Left ventricle myocardium inferior (tissue), 1 donor: ENCODE results near the gene ZBTB40. TPM values are rescaled to one million over a fixed set of nuclear protein-coding genes. Genes with fewer than 3 reads are reported as not detected.
A peak's percentile ranks its signal among the peaks of the same experiment; 100 is the strongest.

ENCODE experiments used
- DNase-seq: peaks from one replicate; pipeline ENCODE4 v3.0.0-alpha.2; 2020
- H3K27ac ChIP-seq: fragments of 200-600 bp; replicated peaks from 2 replicates; pipeline ENCODE4 v1.8.0; 2021
- H3K27me3 ChIP-seq: fragments of 200-600 bp; 2 replicates; pipeline ENCODE4 v1.8.0; 2021; ENCODE audit warnings: low read depth
- H3K36me3 ChIP-seq: fragments of 200-600 bp; 2 replicates; pipeline ENCODE4 v1.8.0; 2021
- H3K4me1 ChIP-seq: fragments of 200-600 bp; 2 replicates; pipeline ENCODE4 v1.8.0; 2021
- H3K4me3 ChIP-seq: fragments of 200-600 bp; 2 replicates; pipeline ENCODE4 v1.8.0; 2021; ENCODE audit warnings: mild to moderate bottlenecking, moderate library complexity
- H3K9me3 ChIP-seq: fragments of 200-600 bp; replicated peaks from 2 replicates; pipeline ENCODE4 v1.8.0; 2021
- CTCF ChIP-seq: fragments of 200-600 bp; IDR thresholded peaks from 2 replicates; pipeline ENCODE4 v1.8.0; 2021; ENCODE audit warnings: antibody characterized with exemption, mild to moderate bottlenecking, borderline replicate concordance
- intact Hi-C: fragments of 100-400 bp; cut with micrococcal nuclease; formaldehyde crosslinking; loops from one replicate; pipeline ENCODE4 v1.11.0; 2022
- total RNA-seq: library from RNA; stranded (reverse); fragmentation: NEBNext Ultra II Directional; extraction: Animal tissue kit (Norgen Biotek cat#: 25700); gene quantifications from one replicate; pipeline ENCODE4 v1.2.1, GENCODE V29; 2021
- donor health status: DM: no; HTN: yes; CAD: no; lungs with severe emphysema.

The ZBTB40 gene
- total RNA-seq, 1 donor from 2014 or later, result 17.9 TPM

GRCh38 chr1:22470227-22470626, 18.6 kb downstream of the ZBTB40 start:
- H3K36me3 ChIP-seq, result no peaks in the 10 kb centered on the region
- intact Hi-C loops, result no loop called here
- no peaks in the 10 kb centered on the region for H3K27me3 ChIP-seq
- H3K27ac ChIP-seq, result peak overlapping the region; percentile 45
- peaks cover 64% of the 10 kb centered on the region for H3K4me1 ChIP-seq
- no peak for DNase-seq
- peaks cover 4% of the 10 kb centered on the region for H3K9me3 ChIP-seq
- no peak for TF ChIP-seq CTCF
- no peak overlapping the region for H3K4me3 ChIP-seq

- DNase-seq, result peak; percentile 43
- H3K4me3 ChIP-seq, result no peak overlapping the region
- intact Hi-C loops, result no loop called here
- H3K27me3 ChIP-seq, result no peaks in the 10 kb centered on the region
- H3K9me3 ChIP-seq, result no peaks in the 10 kb centered on the region
- no peak for TF ChIP-seq CTCF
- H3K4me1 ChIP-seq, result peaks cover 61% of the 10 kb centered on the region
- peak overlapping the region; percentile 45 for H3K27ac ChIP-seq
- no peaks in the 10 kb centered on the region for H3K36me3 ChIP-seq
Observed at GRCh38 chr1:22471078-22471477, 19.4 kb downstream of the ZBTB40 start.

- H3K27me3 ChIP-seq, result no peaks in the 10 kb centered on the region
- no peaks in the 10 kb centered on the region for H3K36me3 ChIP-seq
- H3K4me3 ChIP-seq, result no peak overlapping the region
- peaks cover 61% of the 10 kb centered on the region for H3K4me1 ChIP-seq
- peak overlapping the region; percentile 45 for H3K27ac ChIP-seq
- TF ChIP-seq CTCF, result no peak
- intact Hi-C loops, result no loop called here
- DNase-seq, result no peak
- H3K9me3 ChIP-seq, result no peaks in the 10 kb centered on the region
Observed at GRCh38 chr1:22471610-22472009, 20.0 kb downstream of the ZBTB40 start.

- H3K27me3 ChIP-seq, result no peaks in the 10 kb centered on the region
- H3K9me3 ChIP-seq, result no peaks in the 10 kb centered on the region
- no peak overlapping the region for H3K4me3 ChIP-seq
- H3K4me1 ChIP-seq, result peaks cover 61% of the 10 kb centered on the region
- H3K36me3 ChIP-seq, result no peaks in the 10 kb centered on the region
- TF ChIP-seq CTCF, result no peak
- H3K27ac ChIP-seq, result peak overlapping the region; percentile 45
- intact Hi-C loops, result no loop called here
- no peak for DNase-seq
Observed at GRCh38 chr1:22472596-22472995, 20.9 kb downstream of the ZBTB40 start.

DNA sequence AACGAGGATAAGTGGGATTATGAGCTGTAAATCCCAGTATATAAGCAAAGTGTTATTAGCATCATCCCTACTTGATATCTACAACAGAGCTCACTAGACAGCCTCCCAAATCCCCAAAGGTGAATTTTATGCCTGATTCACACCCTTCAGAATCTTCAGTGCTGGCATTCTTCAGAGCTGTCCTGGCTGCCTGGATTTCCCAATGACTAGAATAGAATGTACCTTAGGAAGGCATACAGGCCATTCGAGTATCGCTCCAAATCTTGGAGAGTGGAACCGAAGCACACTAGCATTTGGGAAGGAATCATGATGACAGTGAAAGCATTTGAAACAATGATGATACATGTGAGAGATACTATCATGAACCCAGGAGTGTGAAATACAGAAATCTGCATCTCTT, 22.3 kb downstream of the ZBTB40 start:
- Histone ChIP-seq H3K9me3 (no peaks in the 10 kb centered on the region), H3K36me3 (no peaks in the 10 kb centered on the region), H3K27me3 (no peaks in the 10 kb centered on the region), H3K27ac (peak overlapping the region; percentile 28), H3K4me3 (no peak overlapping the region), H3K4me1 (peaks cover 61% of the 10 kb centered on the region)
- no peak for DNase-seq
- intact Hi-C loops, result no loop called here
- TF ChIP-seq CTCF, result no peak

GRCh38 chr1:22476566-22476965, 24.9 kb downstream of the ZBTB40 start:
- no peaks in the 10 kb centered on the region for H3K36me3 ChIP-seq
- intact Hi-C loops, result no loop called here
- H3K27me3 ChIP-seq, result no peaks in the 10 kb centered on the region
- H3K4me3 ChIP-seq, result no peak overlapping the region
- H3K9me3 ChIP-seq, result peaks cover 7% of the 10 kb centered on the region
- peaks cover 36% of the 10 kb centered on the region for H3K4me1 ChIP-seq
- TF ChIP-seq CTCF, result no peak
- no peak for DNase-seq
- H3K27ac ChIP-seq, result no peak overlapping the region
